ENCODE measurements around the gene SENP1. TPM values are rescaled to one million over a fixed set of nuclear protein-coding genes. Genes with fewer than 3 reads are reported as not detected.

Gene SENP1
- total RNA-seq, 4 donors from 2014 or later: 20.6 to 58.8 (median 24.5) TPM

DNA sequence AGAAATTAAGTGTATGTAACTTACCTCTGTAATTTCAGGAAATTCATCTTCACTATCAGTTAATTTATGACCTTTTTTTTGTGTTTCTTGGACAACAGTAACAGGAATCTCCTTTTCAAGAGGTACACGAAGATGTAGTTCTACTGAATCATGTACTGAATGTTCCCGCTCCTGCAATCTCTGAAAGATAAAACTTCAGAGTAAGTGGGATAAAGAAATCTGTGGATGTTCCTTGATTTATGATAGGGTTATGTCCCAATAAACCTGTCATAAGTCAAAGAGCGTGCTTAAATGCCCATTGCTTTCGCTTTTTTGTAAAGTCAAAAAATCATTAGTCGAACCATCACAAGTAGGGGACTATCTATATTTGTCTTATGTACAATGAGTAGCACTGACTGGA lies 40.8 kb downstream of the SENP1 start:
- Histone ChIP-seq H3K4me3 (replicated peaks in 1 of 3) (no peak overlapping the region), H3K9me3 (no peaks in the 10 kb centered on the region), H3K36me3 (peaks cover 32 to 38% of the 10 kb centered on the region in 2 donors), H3K27me3 (no peaks in the 10 kb centered on the region), H3K27ac (no peak overlapping the region), H3K4me1 (no peaks in the 10 kb centered on the region)
- no peak for DNase-seq
- intact Hi-C loops (cut with DNase I): no loop called here
- WGBS, 2 donors: 95 to 96% methylated on average over 5 of the region's 5 CpGs
- TF ChIP-seq, protein P1, sequence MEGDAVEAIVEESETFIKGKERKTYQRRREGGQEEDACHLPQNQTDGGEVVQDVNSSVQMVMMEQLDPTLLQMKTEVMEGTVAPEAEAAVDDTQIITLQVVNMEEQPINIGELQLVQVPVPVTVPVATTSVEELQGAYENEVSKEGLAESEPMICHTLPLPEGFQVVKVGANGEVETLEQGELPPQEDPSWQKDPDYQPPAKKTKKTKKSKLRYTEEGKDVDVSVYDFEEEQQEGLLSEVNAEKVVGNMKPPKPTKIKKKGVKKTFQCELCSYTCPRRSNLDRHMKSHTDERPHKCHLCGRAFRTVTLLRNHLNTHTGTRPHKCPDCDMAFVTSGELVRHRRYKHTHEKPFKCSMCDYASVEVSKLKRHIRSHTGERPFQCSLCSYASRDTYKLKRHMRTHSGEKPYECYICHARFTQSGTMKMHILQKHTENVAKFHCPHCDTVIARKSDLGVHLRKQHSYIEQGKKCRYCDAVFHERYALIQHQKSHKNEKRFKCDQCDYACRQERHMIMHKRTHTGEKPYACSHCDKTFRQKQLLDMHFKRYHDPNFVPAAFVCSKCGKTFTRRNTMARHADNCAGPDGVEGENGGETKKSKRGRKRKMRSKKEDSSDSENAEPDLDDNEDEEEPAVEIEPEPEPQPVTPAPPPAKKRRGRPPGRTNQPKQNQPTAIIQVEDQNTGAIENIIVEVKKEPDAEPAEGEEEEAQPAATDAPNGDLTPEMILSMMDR (IDR thresholded peaks at IDR 0.05): no peak
- TF ChIP-seq POLR2A (IDR thresholded peaks at IDR 0.05): no peak

GRCh38 chr12:48063530-48063929 lies 42.3 kb downstream of the SENP1 start:
- peaks cover 39 to 43% of the 10 kb centered on the region in 2 donors for H3K36me3 ChIP-seq
- H3K4me3 ChIP-seq (replicated peaks in 1 of 3): no peak overlapping the region
- no peak overlapping the region for H3K27ac ChIP-seq
- no peaks in the 10 kb centered on the region for H3K27me3 ChIP-seq
- no peaks in the 10 kb centered on the region for H3K4me1 ChIP-seq
- intact Hi-C loops (cut with DNase I): no loop called here
- TF ChIP-seq POLR2A (IDR thresholded peaks at IDR 0.05): no peak
- TF ChIP-seq, protein P1 (IDR thresholded peaks at IDR 0.05): no peak
- no peak for DNase-seq
- no peaks in the 10 kb centered on the region for H3K9me3 ChIP-seq
- 95 to 97% methylated on average over 6 of the region's 6 CpGs for WGBS, 2 donors

DNA sequence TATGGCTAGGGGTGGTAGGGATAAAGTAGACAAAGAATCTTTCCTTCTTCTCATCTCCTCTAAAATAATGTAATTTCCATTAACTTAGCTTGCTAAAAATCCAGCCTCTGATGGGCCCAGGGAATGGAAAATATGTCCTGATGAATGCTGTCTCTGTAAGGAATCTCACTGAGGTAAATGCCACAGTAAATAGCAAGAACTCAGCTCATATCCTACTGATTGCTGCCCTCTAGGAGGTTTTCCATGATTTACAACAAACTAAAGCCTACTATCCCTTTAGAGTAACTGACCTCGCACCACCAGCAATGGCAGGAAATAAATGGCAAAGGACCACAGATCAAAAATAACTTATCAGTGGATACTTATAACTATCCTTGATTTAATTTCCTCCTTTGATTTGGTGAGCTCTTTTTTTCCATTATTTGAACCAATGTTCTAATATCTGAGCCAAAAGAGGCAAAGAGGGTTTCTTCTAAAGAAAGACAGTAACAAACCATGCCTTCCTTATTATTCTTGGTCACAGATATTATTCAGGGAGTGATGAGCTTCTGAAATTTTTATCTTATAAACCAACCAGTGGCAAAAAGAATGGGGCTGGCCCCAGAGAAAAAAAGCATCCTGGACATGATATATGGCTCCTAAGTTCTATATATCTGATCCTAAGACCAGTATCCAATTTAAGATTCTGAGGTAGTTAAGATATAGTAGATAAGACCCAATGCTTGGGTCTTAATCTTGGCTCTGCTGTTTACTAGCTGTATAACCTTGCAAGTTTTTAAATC lies 43.8 kb downstream of the SENP1 start:
- H3K27me3 ChIP-seq: no peaks in the 10 kb centered on the region
- no peak overlapping the region for H3K27ac ChIP-seq
- no peaks in the 10 kb centered on the region for H3K4me1 ChIP-seq
- intact Hi-C loops (cut with DNase I): no loop called here
- no peak for DNase-seq
- WGBS, 2 donors: 92 to 100% methylated on average over 1 of the region's 1 CpG
- H3K36me3 ChIP-seq: peaks cover 39 to 45% of the 10 kb centered on the region in 2 donors
- TF ChIP-seq POLR2A (IDR thresholded peaks at IDR 0.05): no peak
- TF ChIP-seq, protein P1 (IDR thresholded peaks at IDR 0.05): no peak
- no peaks in the 10 kb centered on the region for H3K9me3 ChIP-seq
- H3K4me3 ChIP-seq (replicated peaks in 1 of 3): no peak overlapping the region

DNA sequence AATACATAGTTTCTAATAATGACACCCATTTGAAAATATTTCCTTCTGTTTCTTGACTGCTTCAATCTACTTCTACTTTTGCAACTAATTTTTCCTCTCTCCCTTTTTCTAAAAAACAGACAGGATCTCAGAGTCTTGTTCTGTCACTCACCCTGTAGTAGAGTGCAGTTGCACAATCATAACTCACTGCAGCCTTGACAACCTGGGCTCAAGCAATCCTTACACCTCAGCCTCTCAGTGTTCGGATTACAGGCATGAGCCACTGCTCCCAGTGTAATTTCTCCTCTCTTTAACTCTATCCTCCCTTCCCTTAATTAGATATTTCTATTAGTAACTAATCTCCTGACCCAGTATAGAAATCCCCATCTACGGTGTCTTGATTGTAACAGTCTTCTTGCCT lies 45.4 kb downstream of the SENP1 start:
- H3K4me3 ChIP-seq (replicated peaks in 1 of 3): no peak overlapping the region
- H3K36me3 ChIP-seq: peaks cover 39 to 44% of the 10 kb centered on the region in 2 donors
- DNase-seq: no peak
- TF ChIP-seq POLR2A (IDR thresholded peaks at IDR 0.05): no peak
- TF ChIP-seq, protein P1 (IDR thresholded peaks at IDR 0.05): no peak
- intact Hi-C loops (cut with DNase I): no loop called here
- no peaks in the 10 kb centered on the region for H3K9me3 ChIP-seq
- H3K27me3 ChIP-seq: no peaks in the 10 kb centered on the region
- no peaks in the 10 kb centered on the region for H3K4me1 ChIP-seq
- no peak overlapping the region for H3K27ac ChIP-seq
- WGBS, 2 donors: 96 to 99% methylated on average over 2 of the region's 2 CpGs

- Histone ChIP-seq H3K4me3 (replicated peaks in 1 of 3) (no peak overlapping the region), H3K4me1 (no peaks in the 10 kb centered on the region), H3K36me3 (peaks cover 22 to 31% of the 10 kb centered on the region in 2 donors), H3K27ac (no peak overlapping the region), H3K27me3 (no peaks in the 10 kb centered on the region), H3K9me3 (no peaks in the 10 kb centered on the region)
- intact Hi-C loops (cut with DNase I): no loop called here
- DNase-seq: no peak
- no peak for TF ChIP-seq POLR2A (IDR thresholded peaks at IDR 0.05)
- TF ChIP-seq, protein P1 (IDR thresholded peaks at IDR 0.05): no peak
- WGBS, 2 donors: 97 to 98% methylated on average over 5 of the region's 5 CpGs
Observed at GRCh38 chr12:48058771-48059170, 47.1 kb downstream of the SENP1 start.
